ENCODE measurements around the gene CMSS1. TPM values are rescaled to one million over a fixed set of nuclear protein-coding genes. Genes with fewer than 3 reads are reported as not detected.

Gene CMSS1
- total and polyA plus RNA-seq, 2 of the 13 experiments (the other 11 are each of a cell fraction or from before 2014, with no cell fraction given), result 6.4 to 48.7 TPM

- TF ChIP-seq ATF6 (CRISPR knock-in tag; conservative IDR thresholded peaks at IDR 0.05), result no peak
- TF ChIP-seq ZNF33B (CRISPR knock-in tag; IDR thresholded peaks at IDR 0.05), result no peak
- 0 out of 2 replicates have a peak, but pooled peaks have one; percentile 30 for TF ChIP-seq ZSCAN5A (CRISPR knock-in tag; IDR thresholded peaks at IDR 0.05; ENCODE audit: borderline replicate concordance)
- no peak for TF ChIP-seq GPN1 (CRISPR knock-in tag; IDR thresholded peaks at IDR 0.05; ENCODE audit: borderline replicate concordance)
- TF ChIP-seq ZNF3 (CRISPR knock-in tag; IDR thresholded peaks at IDR 0.05), result no peak
- peak; percentile 57; the same call in 1 of the 2 replicates for TF ChIP-seq RERE (CRISPR knock-in tag; IDR thresholded peaks at IDR 0.05; ENCODE audit: low read depth)
- no peak for TF ChIP-seq KAT2B (IDR thresholded peaks at IDR 0.05; ENCODE audit: borderline replicate concordance, low read depth, low read length)
- peak; percentile 30; the same call in 1 of the 2 replicates for TF ChIP-seq FOXJ3 (CRISPR knock-in tag; IDR thresholded peaks at IDR 0.05; ENCODE audit: borderline replicate concordance)
- no peak for TF ChIP-seq ZNF317 (CRISPR knock-in tag; IDR thresholded peaks at IDR 0.05)
- TF ChIP-seq HCFC1 (IDR thresholded peaks at IDR 0.05; ENCODE audit: low read depth, low read length), result no peak
- 0 out of 2 replicates have a peak, but pooled peaks have one; percentile 30 for TF ChIP-seq POGZ (CRISPR knock-in tag; IDR thresholded peaks at IDR 0.05)
- no peak for TF ChIP-seq ZNF75D (CRISPR knock-in tag; IDR thresholded peaks at IDR 0.05; ENCODE audit: borderline replicate concordance)
- no peak for TF ChIP-seq MTA1 (CRISPR knock-in tag; IDR thresholded peaks at IDR 0.05; ENCODE audit: borderline replicate concordance)
- 0 out of 2 replicates have a peak, but pooled peaks have one; percentile 8 for TF ChIP-seq NFIC (IDR thresholded peaks at IDR 0.05; ENCODE audit: low read length)
- no peak for TF ChIP-seq SOX6 (IDR thresholded peaks at IDR 0.05)
- peak; percentile 89 for TF ChIP-seq SOX6 (CRISPR knock-in tag; IDR thresholded peaks at IDR 0.05)
- no peak for TF ChIP-seq THYN1 (CRISPR knock-in tag; IDR thresholded peaks at IDR 0.05; ENCODE audit: borderline replicate concordance, low read depth)
- TF ChIP-seq IRF1 (CRISPR knock-in tag; IDR thresholded peaks at IDR 0.05; ENCODE audit: low read depth), result no peak
- no peak for TF ChIP-seq SIX4 (CRISPR knock-in tag; IDR thresholded peaks at IDR 0.05)
- TF ChIP-seq ZNF567 (CRISPR knock-in tag; IDR thresholded peaks at IDR 0.05; ENCODE audit: borderline replicate concordance), result no peak
Measured at GRCh38 chr3:99895703-99896441, 78.2 kb downstream of the CMSS1 start (continued).

All from HepG2 (cell line).